Skeletal muscle tissue (tissue), 4 donors: ENCODE data around the gene ADARB1. TPM values are rescaled to one million over a fixed set of nuclear protein-coding genes. Genes with fewer than 3 reads are reported as not detected.

ENCODE experiments used
- H3K27ac ChIP-seq: one replicate; pipeline ENCODE4 v1.7.0; 2013; ENCODE audit warnings: mild to moderate bottlenecking, low read depth, low read length, inconsistent platforms
- H3K27me3 ChIP-seq, 3 donors: one replicate each; pipeline ENCODE4 v1.7.0; 2013; ENCODE audit warnings: low read length in 3 of 3; ENCODE audit not compliant: control insufficient read depth in 3 of 3, insufficient read depth in 3 of 3
- H3K36me3 ChIP-seq, 3 donors: one replicate each; pipeline ENCODE4 v1.7.0; 2013; ENCODE audit warnings: low read length in 3 of 3; ENCODE audit not compliant: control insufficient read depth in 3 of 3, insufficient read depth in 3 of 3
- H3K4me1 ChIP-seq, 3 donors: one replicate each; pipeline ENCODE4 v1.7.0; 2013; ENCODE audit warnings: low read length in 3 of 3, mild to moderate bottlenecking in 3 of 3; ENCODE audit not compliant: control insufficient read depth in 3 of 3, insufficient read depth in 3 of 3
- H3K4me3 ChIP-seq, 3 donors: one replicate each; pipeline ENCODE4 v1.7.0; 2013; ENCODE audit warnings: low read length in 3 of 3
- H3K9ac ChIP-seq, 3 donors: one replicate each; pipeline ENCODE4 v1.7.0; 2013; ENCODE audit warnings: low read length in 3 of 3, mild to moderate bottlenecking in 3 of 3, moderate library complexity in 2 of 3, low read depth in 1 of 3
- H3K9me3 ChIP-seq, 3 donors: one replicate each; pipeline ENCODE4 v1.7.0; 2013; ENCODE audit warnings: low read length in 3 of 3; ENCODE audit not compliant: control insufficient read depth in 3 of 3
- total RNA-seq: library from RNA; depleted of rRNA; stranded (reverse); fragments of >200 nt; gene quantifications from one replicate; pipeline ENCODE4 v1.2.3, GENCODE V29; 2014
- donor health status: Osteomylitis.

ADARB1 gene
- total RNA-seq, 1 donor from 2014 or later, result 16.2 TPM

DNA sequence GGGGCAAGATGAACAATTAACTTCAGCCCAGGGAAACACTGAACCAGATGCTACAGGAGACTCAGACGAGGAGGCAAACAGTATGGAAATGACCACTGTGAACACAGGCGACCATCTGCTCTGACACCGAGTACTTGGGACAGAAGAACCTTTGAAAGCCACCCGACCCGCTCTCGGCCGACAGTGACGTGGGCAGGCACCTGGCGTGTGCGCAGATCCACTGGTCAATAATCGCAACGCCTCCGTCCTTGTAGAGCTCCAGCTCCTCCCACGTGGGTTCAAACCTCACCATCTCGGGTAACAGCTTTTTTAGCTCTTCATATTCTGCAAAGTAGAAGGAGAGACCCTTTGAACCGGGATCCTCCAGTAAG, 193.0 kb downstream of the ADARB1 start:
- no peaks in the 10 kb centered on the region for H3K9me3 ChIP-seq
- H3K36me3 ChIP-seq, result peaks cover 38 to 59% (median 51%) of the 10 kb centered on the region in 3 donors
- H3K4me3 ChIP-seq, result no peak overlapping the region
- H3K9ac ChIP-seq, result no peak overlapping the region
- H3K27ac ChIP-seq, result no peak overlapping the region
- H3K4me1 ChIP-seq, result no peaks in the 10 kb centered on the region
- no peaks in the 10 kb centered on the region for H3K27me3 ChIP-seq

DNA sequence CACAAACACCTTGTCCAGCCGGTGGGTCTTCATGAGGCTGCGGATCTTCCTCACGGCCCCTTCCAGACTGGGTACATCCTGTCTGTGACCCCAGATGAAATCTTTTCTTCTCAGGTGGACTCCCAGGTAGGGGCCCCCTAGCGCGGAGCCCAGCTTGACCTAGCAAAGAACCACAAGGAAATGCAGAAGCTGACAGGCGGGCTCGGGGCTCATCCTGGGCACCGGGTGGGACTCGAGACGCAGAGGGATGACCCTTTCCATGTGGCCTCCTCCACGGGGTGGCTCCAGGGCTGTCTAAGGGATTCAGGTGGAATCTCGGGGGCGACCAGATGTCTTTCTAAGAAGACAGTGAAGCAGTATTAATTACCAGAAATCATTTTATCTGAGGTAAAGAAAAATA, 195.5 kb downstream of the ADARB1 start:
- no peak overlapping the region for H3K9ac ChIP-seq
- H3K27ac ChIP-seq, result no peak overlapping the region
- no peak overlapping the region for H3K4me3 ChIP-seq
- H3K36me3 ChIP-seq, result peaks cover 38 to 51% (median 39%) of the 10 kb centered on the region in 3 donors
- no peaks in the 10 kb centered on the region for H3K27me3 ChIP-seq
- H3K9me3 ChIP-seq, result no peaks in the 10 kb centered on the region
- no peaks in the 10 kb centered on the region for H3K4me1 ChIP-seq

DNA sequence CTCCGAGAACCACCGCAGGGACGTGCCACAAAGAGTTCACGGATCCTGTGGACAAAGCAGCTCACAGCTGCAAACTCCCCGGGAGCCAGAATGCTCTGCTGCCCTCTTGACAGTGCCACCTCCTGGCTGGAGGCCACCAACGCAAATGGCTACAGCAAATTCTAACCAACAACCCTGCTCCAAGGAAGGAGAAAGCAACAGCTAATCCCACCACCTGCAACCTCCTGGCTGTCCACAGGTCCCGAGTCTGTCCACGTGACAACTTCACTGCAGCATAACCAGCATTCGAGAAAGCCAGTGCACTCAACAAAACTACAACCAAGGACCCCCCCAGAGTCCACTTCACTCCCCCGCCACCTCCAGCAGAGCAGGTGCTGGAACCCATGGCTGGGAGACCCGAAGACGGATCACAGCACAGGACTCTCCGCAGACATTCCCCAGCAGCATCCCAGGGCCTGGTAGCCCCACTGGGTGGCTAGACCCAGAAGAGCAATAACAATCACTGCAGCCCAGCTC, 196.0 kb downstream of the ADARB1 start:
- H3K4me1 ChIP-seq, result no peaks in the 10 kb centered on the region
- peaks cover 35 to 53% (median 39%) of the 10 kb centered on the region in 3 donors for H3K36me3 ChIP-seq
- no peak overlapping the region for H3K9ac ChIP-seq
- H3K27ac ChIP-seq, result no peak overlapping the region
- no peak overlapping the region for H3K4me3 ChIP-seq
- no peaks in the 10 kb centered on the region for H3K27me3 ChIP-seq
- H3K9me3 ChIP-seq, result no peaks in the 10 kb centered on the region

Other genes with a start within 250 kb of the ADARB1 start
- gene PTTG1IP, start 200.9 kb upstream of the ADARB1 start, total RNA-seq, result 98.1 TPM
- gene ITGB2, start 153.7 kb upstream of the ADARB1 start, total RNA-seq, result 19.8 TPM
- gene SLX9, start 134.6 kb upstream of the ADARB1 start, total RNA-seq, result 10.4 TPM
- gene POFUT2, start 213.3 kb downstream of the ADARB1 start, total RNA-seq, result 18.3 TPM